OCI-LY7 (cell line): ENCODE data around the gene APRT. TPM values are rescaled to one million over a fixed set of nuclear protein-coding genes. Genes with fewer than 3 reads are reported as not detected.

Source experiments
- BruUV-seq: library from RNA; stranded (reverse); fragments of 400-500 nt; replicated peaks from 2 replicates; lab custom pipeline; 2021; lab: Mats Ljungman, UMichigan
- CTCF ChIA-PET: fragments of 300-600 bp; sonication (Branson Sonifier 250); formaldehyde crosslinking; loops from one replicate; lab custom pipeline; 2022; ENCODE audit warnings: antibody characterized with exemption; ENCODE audit not compliant: unreplicated experiment; lab: Charles Lee
- POLR2A ChIA-PET: fragments of 300-600 bp; sonication (Branson Sonifier 250); formaldehyde crosslinking; loops from one replicate; lab custom pipeline; 2022; ENCODE audit warnings: antibody characterized with exemption; lab: Charles Lee
- DNase-seq: peaks from one replicate; pipeline ENCODE4 v3.0.0-alpha.2; 2015; ENCODE audit warnings: low spot score
- H2AFZ ChIP-seq: fragments of 200-600 bp; sonication (generic), shearing (Covaris generic); 2 replicates; pipeline ENCODE4 v1.6.1; 2014; ENCODE audit warnings: mild to moderate bottlenecking, antibody characterized with exemption, low read length, moderate library complexity
- H3K27ac ChIP-seq: fragments of 200-600 bp; sonication (generic); 2 replicates; pipeline ENCODE4 v1.5.1; 2014; ENCODE audit warnings: mixed run types, low read depth, mild to moderate bottlenecking, moderate library complexity, low read length, inconsistent platforms; ENCODE audit not compliant: poor library complexity, severe bottlenecking
- H3K36me3 ChIP-seq: fragments of 200-600 bp; sonication (generic); 2 replicates; pipeline ENCODE4 v1.6.1; 2014; ENCODE audit warnings: mild to moderate bottlenecking, antibody characterized with exemption, low read length, moderate library complexity, mixed read lengths; ENCODE audit not compliant: insufficient read depth
- H3K4me1 ChIP-seq: fragments of 200-600 bp; sonication (generic); 2 replicates; pipeline ENCODE4 v1.5.1; 2014; ENCODE audit warnings: mild to moderate bottlenecking, low read length; ENCODE audit not compliant: insufficient read depth, poor library complexity, severe bottlenecking
- H3K4me2 ChIP-seq: fragments of 200-600 bp; sonication (generic); 2 replicates; pipeline ENCODE4 v1.6.1; 2014; ENCODE audit warnings: mild to moderate bottlenecking, low read length
- H3K4me3 ChIP-seq: fragments of 200-600 bp; sonication (generic); 2 replicates; pipeline ENCODE4 v1.5.1; 2014; ENCODE audit warnings: mild to moderate bottlenecking, low read depth, low read length; ENCODE audit not compliant: poor library complexity, severe bottlenecking
- H3K79me2 ChIP-seq: fragments of 200-600 bp; sonication (generic); 2 replicates; pipeline ENCODE4 v1.6.1; 2016; ENCODE audit warnings: low read depth, mild to moderate bottlenecking, low read length, moderate library complexity, mixed read lengths; ENCODE audit not compliant: insufficient read depth
- H3K9me2 ChIP-seq: fragments of 200-600 bp; sonication (generic); 2 replicates; pipeline ENCODE4 v1.6.1; 2016; ENCODE audit warnings: mild to moderate bottlenecking, low read length, mixed read lengths; ENCODE audit not compliant: insufficient read depth
- H3K9me3 ChIP-seq: fragments of 200-600 bp; sonication (generic); 2 replicates; pipeline ENCODE4 v1.6.1; 2014; ENCODE audit warnings: mild to moderate bottlenecking, mixed run types, low read length, mixed read lengths
- H4K20me1 ChIP-seq: fragments of 200-600 bp; sonication (generic); 2 replicates; pipeline ENCODE4 v1.6.1; 2014; ENCODE audit warnings: mild to moderate bottlenecking, antibody characterized with exemption, low read length, moderate library complexity, mixed read lengths; ENCODE audit not compliant: insufficient read depth
- CTCF ChIP-seq: fragments of 200-600 bp; sonication (generic); conservative IDR thresholded peaks from 2 replicates; pipeline ENCODE4 v1.5.1; 2014; ENCODE audit warnings: mild to moderate bottlenecking, antibody characterized with exemption, low read length, moderate library complexity, mixed read lengths
- EZH2phosphoT487 ChIP-seq: fragments of 200-600 bp; sonication (generic); IDR thresholded peaks from 2 replicates; pipeline ENCODE4 v1.6.1; 2018; ENCODE audit warnings: low read depth, borderline replicate concordance, mild to moderate bottlenecking, mixed run types, antibody characterized with exemption, low read length, moderate library complexity, mixed read lengths
- intact Hi-C: fragments of 100-400 bp; cut with micrococcal nuclease; formaldehyde crosslinking; loops from one replicate; pipeline ENCODE4 v1.10.0; 2022; ENCODE audit not compliant: unreplicated experiment
- total RNA-seq, 2 experiments: library from RNA; depleted of rRNA in 1 of 2; stranded (reverse); fragments of >200 nt in 1 of 2; shearing (Covaris generic) in 1 of 2; gene quantifications; 2 replicates each; pipeline ENCODE4 v1.2.3, GENCODE V29; 2014 to 2022

APRT gene
- total RNA-seq, 2 experiments from 2014 or later, result 151 to 216 TPM

DNA sequence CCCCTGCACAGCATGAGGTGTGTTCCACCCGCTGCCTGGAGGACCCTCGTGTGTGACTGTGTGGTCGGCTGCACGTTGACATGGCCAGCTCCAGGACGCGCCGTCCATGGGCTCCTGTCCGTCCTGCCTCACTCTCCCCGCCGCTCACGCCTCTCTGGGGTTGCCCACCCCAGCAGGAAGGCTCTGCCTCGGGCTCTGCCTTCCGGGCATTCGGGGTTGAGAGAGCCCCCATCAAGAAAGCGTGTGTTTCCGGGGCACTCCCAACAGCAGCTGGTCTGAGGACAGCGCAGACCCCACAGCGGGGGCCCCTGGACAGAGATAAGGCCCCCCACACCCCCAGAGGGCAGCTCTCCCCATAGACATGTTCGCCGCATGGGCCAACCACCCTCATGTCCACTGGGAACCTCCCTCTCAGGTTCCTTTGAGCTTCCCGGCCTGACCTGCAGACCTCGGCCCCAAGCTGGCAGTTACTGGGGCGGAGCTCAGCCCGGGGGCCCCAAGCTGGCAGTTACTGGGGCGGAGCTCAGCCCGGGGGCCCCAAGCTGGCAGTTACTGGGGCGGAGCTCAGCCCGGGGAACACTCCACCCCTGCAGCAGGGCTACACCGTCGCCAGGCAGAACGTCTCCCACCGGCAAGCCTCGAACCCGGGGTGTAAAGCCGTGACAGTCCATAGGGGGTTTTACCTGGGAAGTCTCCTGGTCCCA lies 18.3 kb downstream of the APRT start:
- ChIA-PET POLR2A (interaction anchor here (0.6 to 2.6 kb wide), 8 partner anchors 8 to 864 kb away, joined by 3 to 17 read pairs (median 8); partner anchors contain the start of genes CDT1, CHMP1A and SPATA33), CTCF (interaction anchor here (0.6 to 1.0 kb wide), 6 partner anchors 8 to 60 kb away, joined by 3 to 8 read pairs (median 4); partner anchors contain the start of gene APRT)
- Histone ChIP-seq H2AFZ (peak overlapping the region; percentile 24; the same call in 1 of the 2 replicates), H3K4me3 (peak overlapping the region; percentile 59), H3K27ac (peak overlapping the region; percentile 80), H3K4me2 (peak overlapping the region; percentile 80), H3K9me2 (no peaks in the 10 kb centered on the region), H3K79me2 (no peaks in the 10 kb centered on the region), H4K20me1 (no peaks in the 10 kb centered on the region), H3K9me3 (no peaks in the 10 kb centered on the region), H3K36me3 (0 out of 2 replicates have a peak, but pooled peaks cover 5% of the 10 kb centered on the region), H3K4me1 (peaks cover 61% of the 10 kb centered on the region)
- no TSS peak for BruUV-seq
- intact Hi-C loops, result no loop called here
- peak; percentile 69 for DNase-seq
- no peak for TF ChIP-seq CTCF
- TF ChIP-seq EZH2phosphoT487, result no peak

DNA sequence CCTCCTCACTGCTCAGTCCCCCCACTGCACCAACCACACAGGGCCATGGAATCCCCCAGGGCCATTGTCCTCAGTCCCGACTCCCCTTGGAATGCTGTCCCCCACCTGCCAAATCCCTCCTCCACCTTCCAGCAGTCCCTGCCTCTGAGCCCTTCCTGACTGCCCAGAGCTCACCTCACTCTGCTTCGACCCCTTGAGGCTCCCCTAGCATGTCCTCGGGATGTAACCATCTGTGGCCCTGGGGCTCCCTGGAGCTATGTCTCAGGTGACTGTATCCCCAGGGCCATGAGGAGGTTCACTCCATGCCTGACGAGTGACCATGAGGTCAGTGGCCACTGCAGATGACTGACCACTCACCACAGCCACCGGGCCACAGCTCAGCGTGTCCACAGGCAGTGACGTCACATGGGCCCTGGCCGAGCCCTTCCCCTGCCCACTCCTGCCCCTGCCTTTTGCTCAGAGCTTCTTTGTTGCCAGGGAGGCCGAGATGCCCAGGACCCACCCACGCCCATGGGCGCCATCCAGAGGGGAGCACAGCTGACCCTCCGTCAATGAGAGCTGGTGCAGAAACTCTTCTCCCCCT lies 19.0 kb downstream of the APRT start:
- H3K9me2 ChIP-seq, result no peaks in the 10 kb centered on the region
- no peak for DNase-seq
- ChIA-PET CTCF (interaction anchor here (0.6 to 1.0 kb wide), 3 partner anchors 10 to 61 kb away, joined by 5 to 8 read pairs (median 5); no protein-coding TSS in a partner anchor), POLR2A (interaction anchor here (0.6 to 2.6 kb wide), 8 partner anchors 8 to 865 kb away, joined by 3 to 17 read pairs (median 8); partner anchors contain the start of genes CDT1, CHMP1A and SPATA33)
- H3K4me2 ChIP-seq, result peak overlapping the region; percentile 80
- no peaks in the 10 kb centered on the region for H4K20me1 ChIP-seq
- H3K9me3 ChIP-seq, result no peaks in the 10 kb centered on the region
- TF ChIP-seq CTCF (no peak), EZH2phosphoT487 (no peak)
- intact Hi-C loops, result no loop called here
- 0 out of 2 replicates have a peak, but pooled peaks cover under 1% of the 10 kb centered on the region for H3K36me3 ChIP-seq
- H3K4me1 ChIP-seq, result peaks cover 61% of the 10 kb centered on the region
- H3K4me3 ChIP-seq, result peak overlapping the region; percentile 59
- H2AFZ ChIP-seq, result peak overlapping the region; percentile 24; the same call in 1 of the 2 replicates
- H3K79me2 ChIP-seq, result no peaks in the 10 kb centered on the region
- H3K27ac ChIP-seq, result peak overlapping the region; percentile 80
- no TSS peak for BruUV-seq
